ENCODE data around the gene PTPRF. TPM values are rescaled to one million over a fixed set of nuclear protein-coding genes. Genes with fewer than 3 reads are reported as not detected.
A peak's percentile ranks its signal among the peaks of the same experiment; 100 is the strongest.

The PTPRF gene
- total and polyA plus RNA-seq, 12 donors, result 1.7 to 10.3 (median 4.5) TPM

- H3K27ac ChIP-seq, result no peak overlapping the region
- no peak for TF ChIP-seq CTCF (IDR thresholded peaks at IDR 0.05)
- intact Hi-C loops (cut with DNase I), result no loop called here
- no peaks in the 10 kb centered on the region for H3K36me3 ChIP-seq
- no peaks in the 10 kb centered on the region for H3K9me3 ChIP-seq
- ATAC-seq (no peak), DNase-seq (no peak)
- H3K4me3 ChIP-seq, result no peak overlapping the region
- no peaks in the 10 kb centered on the region for H3K27me3 ChIP-seq
- WGBS, 2 donors, result 85 to 88% methylated on average over 18 of the region's 18 CpGs
- H3K4me1 ChIP-seq, result peaks cover 0 to 8% (median 0%) of the 10 kb centered on the region in 9 donors
These were observed 47.2 kb downstream of the PTPRF start for GRCh38 chr1:43577655-43578542.

- ATAC-seq, result no peak
- Histone ChIP-seq H3K4me3 (no peak overlapping the region), H3K4me1 (no peaks in the 10 kb centered on the region), H3K27ac (no peak overlapping the region), H3K9me3 (no peaks in the 10 kb centered on the region), H3K27me3 (no peaks in the 10 kb centered on the region), H3K36me3 (no peaks in the 10 kb centered on the region)
- 93 to 94% methylated on average over 9 of the region's 9 CpGs for WGBS, 2 donors
- DNase-seq, result no peak
- TF ChIP-seq CTCF (IDR thresholded peaks at IDR 0.05), result no peak
- intact Hi-C loops (cut with DNase I), result no loop called here
These were observed 49.4 kb downstream of the PTPRF start for GRCh38 chr1:43580039-43580438.

- WGBS, 2 donors, result 84 to 92% methylated on average over 5 of the region's 5 CpGs
- no peaks in the 10 kb centered on the region for H3K9me3 ChIP-seq
- H3K4me1 ChIP-seq, result no peaks in the 10 kb centered on the region
- H3K27ac ChIP-seq, result no peak overlapping the region
- ATAC-seq (peak in 6 of 8 donors; percentile 17 to 75 (median 46)), DNase-seq (no peak)
- intact Hi-C loops (cut with DNase I), result no loop called here
- H3K4me3 ChIP-seq, result no peak overlapping the region
- no peak for TF ChIP-seq CTCF (IDR thresholded peaks at IDR 0.05)
- no peaks in the 10 kb centered on the region for H3K27me3 ChIP-seq
- H3K36me3 ChIP-seq, result no peaks in the 10 kb centered on the region
These were observed 51.5 kb downstream of the PTPRF start for GRCh38 chr1:43582162-43582566.

GRCh38 chr1:43583058-43583457, 52.4 kb downstream of the PTPRF start:
- intact Hi-C loops (cut with DNase I), result no loop called here
- WGBS, 2 donors, result 92 to 96% methylated on average over 13 of the region's 13 CpGs
- H3K4me1 ChIP-seq, result peaks cover 0 to 5% (median 0%) of the 10 kb centered on the region in 9 donors
- H3K27ac ChIP-seq, result no peak overlapping the region
- TF ChIP-seq CTCF (IDR thresholded peaks at IDR 0.05), result no peak
- H3K27me3 ChIP-seq, result no peaks in the 10 kb centered on the region
- H3K36me3 ChIP-seq, result no peaks in the 10 kb centered on the region
- H3K4me3 ChIP-seq, result no peak overlapping the region
- ATAC-seq (no peak), DNase-seq (no peak)
- H3K9me3 ChIP-seq, result no peaks in the 10 kb centered on the region
